Measurements from ENCODE around the gene UNG.
A peak's percentile ranks its signal among the peaks of the same experiment; 100 is the strongest.
"Not testable (repeated sequence)": the region's sequence is repeated elsewhere in the genome, so short reads cannot be mapped to it uniquely, and the experiment has no call there.

The UNG gene

GRCh38 chr12:109121346-109121880 is 24.0 kb downstream of the UNG start:
- DNase-seq (ENCODE audit: low read depth): no peak

- DNase-seq (ENCODE audit: low read depth): no peak
These were observed 27.7 kb downstream of the UNG start for GRCh38 chr12:109124878-109125648.

- no peak for DNase-seq (ENCODE audit: low read depth)
These were observed 28.4 kb downstream of the UNG start for GRCh38 chr12:109125791-109126190.

- DNase-seq (ENCODE audit: low read depth): peak; percentile 78
These were observed 29.4 kb downstream of the UNG start for GRCh38 chr12:109126784-109127183.

GRCh38 chr12:109127533-109128242 is 30.3 kb downstream of the UNG start:
- no peak for DNase-seq (ENCODE audit: low read depth)

- peak; percentile 18 for DNase-seq (ENCODE audit: low read depth)
These were observed 33.1 kb downstream of the UNG start for GRCh38 chr12:109130297-109131153.

GRCh38 chr12:109131154-109132050 is 34.0 kb downstream of the UNG start:
- peak; percentile 31 for DNase-seq (ENCODE audit: low read depth)

- DNase-seq (ENCODE audit: low read depth): peak; percentile 95
These were observed 37.0 kb downstream of the UNG start for GRCh38 chr12:109134186-109134917.

GRCh38 chr12:109137055-109137454 is 39.7 kb downstream of the UNG start:
- DNase-seq (ENCODE audit: low read depth): peak; percentile 39

- DNase-seq (ENCODE audit: low read depth): no peak
These were observed 42.0 kb downstream of the UNG start for GRCh38 chr12:109139360-109139759.

GRCh38 chr12:109139791-109140190 is 42.4 kb downstream of the UNG start:
- no peak for DNase-seq (ENCODE audit: low read depth)

GRCh38 chr12:109140560-109140959 is 43.2 kb downstream of the UNG start:
- no peak for DNase-seq (ENCODE audit: low read depth)

GRCh38 chr12:109144224-109144623 is 46.8 kb downstream of the UNG start:
- no peak for DNase-seq (ENCODE audit: low read depth)

GRCh38 chr12:109147126-109147525 is 49.7 kb downstream of the UNG start:
- not testable (repeated sequence) for DNase-seq (ENCODE audit: low read depth)

GRCh38 chr12:109147954-109148353 is 50.6 kb downstream of the UNG start:
- DNase-seq (ENCODE audit: low read depth): peak; percentile 95

- DNase-seq (ENCODE audit: low read depth): no peak
These were observed 52.8 kb downstream of the UNG start for GRCh38 chr12:109150124-109150640.

GRCh38 chr12:109151457-109151856 is 54.1 kb downstream of the UNG start:
- no peak for DNase-seq (ENCODE audit: low read depth)

GRCh38 chr12:109153821-109154441 is 56.5 kb downstream of the UNG start:
- DNase-seq (ENCODE audit: low read depth): no peak
